Measurements from ENCODE around the gene AKAP5.

AKAP5 gene, protein sequence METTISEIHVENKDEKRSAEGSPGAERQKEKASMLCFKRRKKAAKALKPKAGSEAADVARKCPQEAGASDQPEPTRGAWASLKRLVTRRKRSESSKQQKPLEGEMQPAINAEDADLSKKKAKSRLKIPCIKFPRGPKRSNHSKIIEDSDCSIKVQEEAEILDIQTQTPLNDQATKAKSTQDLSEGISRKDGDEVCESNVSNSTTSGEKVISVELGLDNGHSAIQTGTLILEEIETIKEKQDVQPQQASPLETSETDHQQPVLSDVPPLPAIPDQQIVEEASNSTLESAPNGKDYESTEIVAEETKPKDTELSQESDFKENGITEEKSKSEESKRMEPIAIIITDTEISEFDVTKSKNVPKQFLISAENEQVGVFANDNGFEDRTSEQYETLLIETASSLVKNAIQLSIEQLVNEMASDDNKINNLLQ

DNA sequence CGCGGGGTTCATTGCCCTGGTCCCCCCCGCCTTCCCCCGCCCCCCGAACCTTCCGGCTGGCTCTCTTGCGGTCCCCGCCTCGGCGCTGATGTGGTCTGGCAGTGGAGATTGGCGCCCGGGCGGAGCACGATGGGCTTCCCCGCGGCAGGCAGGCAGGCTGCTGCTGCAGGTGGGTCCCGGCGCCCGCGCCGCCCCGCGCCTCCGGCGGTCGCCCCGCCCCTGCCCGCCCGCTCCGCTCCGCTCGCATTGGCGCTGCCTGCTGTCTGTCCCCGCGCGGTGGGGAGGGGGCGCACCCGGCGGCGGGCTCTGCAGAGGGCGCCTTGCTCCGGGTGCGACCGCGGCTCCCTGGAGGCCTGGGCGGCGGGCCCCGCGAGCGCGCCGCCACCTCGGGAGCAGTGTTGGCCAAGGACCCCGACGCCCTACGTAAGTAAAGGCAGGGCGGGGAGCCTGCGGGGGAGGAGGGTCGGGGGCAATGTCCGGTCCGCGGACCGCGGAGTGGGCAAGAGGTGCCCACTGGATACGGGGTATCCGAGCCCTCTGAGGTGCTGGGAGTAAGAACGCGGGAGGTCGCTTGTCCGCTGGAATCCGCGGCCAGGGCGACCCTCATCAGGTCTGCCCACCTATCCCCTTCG lies at the start of gene AKAP5:
Gene AKAP5, plus strand, starts transcription at position 309 of the 632 bp plus-strand sequence. CDS start 2,896 bp downstream, outside the sequence.
- peak; percentile 30 for DNase-seq (ENCODE audit: low spot score)

DNA sequence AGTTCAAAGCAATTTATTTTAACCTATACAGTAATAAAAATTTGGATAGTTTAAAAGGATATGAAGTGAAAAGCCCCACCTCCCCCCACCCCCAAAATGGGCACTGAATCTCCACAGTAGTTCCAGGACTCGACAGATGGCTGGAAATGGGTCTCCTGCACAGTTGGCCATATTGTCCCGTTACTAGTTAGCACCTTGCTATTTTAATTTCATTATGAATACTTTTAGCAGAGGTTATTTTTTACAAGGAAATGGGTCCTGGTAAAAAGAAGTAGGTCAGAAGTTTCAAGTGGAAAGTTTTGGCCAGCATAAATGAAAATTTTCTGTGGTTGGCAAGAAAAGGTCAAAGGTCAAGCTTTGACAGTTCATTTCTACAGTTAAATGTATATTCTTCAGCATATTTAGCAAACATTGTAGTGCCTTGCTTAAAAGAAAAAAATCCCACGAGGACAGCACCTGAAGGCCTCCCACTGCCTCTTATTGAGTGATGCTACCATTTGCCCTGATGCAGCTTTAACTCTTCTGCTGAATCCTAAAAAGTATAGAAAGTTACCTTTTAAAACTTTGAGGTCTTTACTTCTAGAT lies 48.9 kb upstream of the AKAP5 start:
- no peak for DNase-seq (ENCODE audit: low spot score)

DNA sequence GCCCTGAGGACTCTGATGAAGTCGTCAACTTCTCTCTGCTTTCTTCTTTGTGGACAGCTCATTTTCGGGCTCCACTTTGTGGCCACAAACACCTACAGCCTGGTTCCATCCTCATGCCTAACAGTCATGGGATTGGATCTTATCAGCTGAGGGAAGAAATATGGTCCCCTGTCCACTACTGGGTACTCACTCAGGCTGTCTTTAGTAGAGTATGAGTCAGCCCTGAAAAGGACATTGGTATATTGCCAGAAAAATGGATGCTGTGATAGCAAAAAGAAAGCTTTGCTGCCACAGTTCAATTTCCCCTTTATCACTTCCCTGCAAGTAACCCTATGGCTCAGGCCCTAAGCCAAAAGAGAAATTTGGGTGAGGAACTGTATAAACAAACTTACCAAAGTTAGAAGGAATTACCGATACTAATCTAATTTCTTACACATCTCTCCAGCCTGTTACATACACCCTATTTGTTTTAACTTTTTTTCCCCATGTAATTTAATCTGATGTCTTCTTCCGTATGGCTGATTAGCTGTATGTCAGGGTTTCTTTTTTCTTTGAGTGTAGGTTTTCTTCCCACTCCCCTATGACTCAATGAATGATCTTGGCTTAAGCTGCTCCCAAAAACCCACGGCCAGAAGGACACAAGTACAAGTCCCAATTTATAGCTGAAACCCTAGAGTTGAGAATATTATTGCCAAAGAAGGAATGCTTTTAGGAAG lies 48.1 kb upstream of the AKAP5 start:
- no peak for DNase-seq (ENCODE audit: low spot score)

DNA sequence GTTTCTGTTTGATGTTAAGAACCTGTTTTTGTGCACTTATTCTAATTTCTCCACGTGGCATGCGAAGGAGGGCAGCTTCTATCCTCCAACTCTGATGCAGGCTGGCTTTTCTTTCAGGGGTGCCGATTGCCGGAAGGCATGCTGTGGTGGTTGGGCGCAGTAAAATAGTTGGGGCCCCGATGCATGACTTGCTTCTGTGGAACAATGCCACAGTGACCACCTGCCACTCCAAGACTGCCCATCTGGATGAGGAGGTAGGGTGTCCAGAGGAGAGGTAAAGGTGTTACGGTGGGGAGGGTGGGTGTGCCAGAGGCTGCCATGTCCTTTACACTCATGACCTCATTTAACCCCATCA lies 47.6 kb upstream of the AKAP5 start:
- DNase-seq (ENCODE audit: low spot score), result no peak

DNA sequence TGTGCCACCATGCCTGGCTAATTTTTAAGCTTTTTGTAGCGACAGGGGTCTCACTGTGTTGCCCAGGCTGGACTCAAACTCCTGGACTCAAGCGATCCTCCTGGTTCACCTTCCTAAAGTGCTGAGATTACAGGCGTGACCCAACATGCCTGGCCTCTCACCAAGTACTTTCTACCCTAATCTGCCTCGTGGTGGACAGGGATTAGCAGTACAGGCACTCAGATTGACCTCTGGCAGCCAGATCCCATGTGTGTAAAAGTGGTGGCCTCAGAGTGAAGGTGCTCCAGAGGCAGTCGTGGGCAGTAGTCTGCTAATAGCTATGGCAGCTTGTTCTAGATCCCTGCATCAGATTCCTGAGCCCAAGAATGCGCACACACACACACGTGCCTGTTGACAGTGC lies 46.3 kb upstream of the AKAP5 start:
- no peak for DNase-seq (ENCODE audit: low spot score)

DNA sequence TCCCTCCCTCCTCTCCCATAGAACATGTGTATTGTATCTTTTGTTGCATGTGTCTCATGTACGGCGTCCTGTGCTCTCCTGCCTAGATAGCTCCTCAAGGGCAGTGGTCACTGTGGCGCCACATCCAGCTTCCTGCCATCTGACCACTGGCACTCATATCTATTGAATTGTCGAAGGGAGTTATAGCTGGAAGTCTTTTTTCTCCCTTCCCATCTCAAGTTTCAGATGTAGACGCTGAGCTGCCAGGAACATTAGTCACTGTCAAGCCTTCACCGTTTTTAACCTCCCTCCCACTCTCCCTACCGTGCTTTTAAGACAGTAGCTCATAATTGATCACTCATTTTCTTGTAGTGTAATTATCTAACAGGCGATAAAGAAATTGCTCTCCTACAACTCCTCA lies 44.1 kb upstream of the AKAP5 start:
- no peak for DNase-seq (ENCODE audit: low spot score)

DNA sequence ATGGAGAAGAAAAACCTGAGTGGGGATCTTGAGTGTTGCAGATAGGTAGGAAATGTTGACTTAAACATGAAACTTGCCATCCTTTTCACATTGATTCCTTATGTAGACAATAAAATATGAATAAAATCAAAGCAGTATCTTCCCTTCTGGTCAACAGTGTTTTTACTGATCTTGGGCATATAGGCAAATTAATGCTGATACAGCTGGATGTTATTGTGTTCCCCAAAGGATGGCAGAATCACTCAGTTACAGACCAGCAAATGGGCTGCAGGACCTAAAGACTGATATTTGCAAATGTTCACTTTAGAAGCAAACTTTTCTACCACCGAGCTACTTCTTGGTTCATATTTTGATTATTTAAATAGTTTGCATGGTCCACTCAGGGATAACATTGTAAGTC lies 43.3 kb upstream of the AKAP5 start:
- DNase-seq (ENCODE audit: low spot score), result no peak

DNA sequence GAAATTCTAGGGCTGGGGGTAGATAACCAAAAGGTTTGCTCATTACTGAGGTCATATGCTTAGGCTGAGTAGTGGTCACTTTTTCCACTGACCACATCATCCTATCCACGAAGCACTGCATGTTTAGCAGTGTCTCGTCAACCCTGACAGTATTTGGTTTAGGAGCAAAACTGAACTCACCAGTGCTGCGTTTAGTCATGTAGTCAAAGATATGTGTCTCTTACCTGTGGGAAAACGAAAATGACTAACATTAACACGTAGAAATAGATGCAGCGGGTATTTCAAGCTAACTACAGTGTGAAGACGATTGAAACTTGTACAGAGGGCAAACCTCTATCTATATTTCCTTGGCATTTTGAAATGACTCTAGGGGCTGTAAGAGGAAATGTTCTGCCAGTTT lies 42.5 kb upstream of the AKAP5 start:
- DNase-seq (ENCODE audit: low spot score), result no peak

DNA sequence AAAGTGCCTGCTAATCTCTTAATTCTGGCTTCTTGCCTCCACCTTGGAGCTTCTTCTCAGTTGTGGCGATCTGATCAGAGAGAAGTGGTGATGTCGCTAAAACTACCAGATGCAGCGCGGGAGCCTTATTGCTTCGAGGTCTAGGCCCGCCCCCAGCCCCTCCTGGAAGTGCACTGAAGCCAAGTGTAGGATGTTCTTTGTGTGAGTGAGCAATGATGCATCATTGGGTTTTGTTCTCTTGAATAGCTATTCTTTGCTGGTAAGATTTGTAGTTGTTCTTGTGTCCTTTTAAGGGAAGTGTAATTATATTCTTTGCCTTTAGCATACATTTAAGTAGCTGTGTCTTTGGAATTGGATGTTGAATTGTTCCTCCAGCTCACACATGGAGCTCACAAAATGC lies 41.3 kb upstream of the AKAP5 start:
- DNase-seq (ENCODE audit: low spot score), result no peak

DNA sequence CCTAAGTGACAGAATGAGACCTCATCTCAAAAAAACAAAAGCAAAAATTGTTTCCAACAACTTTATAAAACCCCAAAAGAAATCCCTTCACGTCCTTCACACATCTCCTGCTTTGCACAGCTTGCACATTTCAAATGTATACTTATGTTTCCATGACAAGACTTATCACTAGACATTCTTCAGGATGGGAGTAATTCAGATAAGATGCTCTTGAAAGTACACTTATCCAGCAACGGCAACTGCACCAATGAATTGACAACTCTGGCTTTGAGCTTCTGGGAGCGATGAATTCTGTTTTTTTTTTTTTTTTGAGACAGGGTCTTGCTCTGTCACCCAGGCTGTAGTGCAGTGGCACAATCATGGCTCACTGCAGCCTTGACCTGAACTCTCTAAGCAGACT lies 30.8 kb upstream of the AKAP5 start:
- DNase-seq (ENCODE audit: low spot score), result no peak

DNA sequence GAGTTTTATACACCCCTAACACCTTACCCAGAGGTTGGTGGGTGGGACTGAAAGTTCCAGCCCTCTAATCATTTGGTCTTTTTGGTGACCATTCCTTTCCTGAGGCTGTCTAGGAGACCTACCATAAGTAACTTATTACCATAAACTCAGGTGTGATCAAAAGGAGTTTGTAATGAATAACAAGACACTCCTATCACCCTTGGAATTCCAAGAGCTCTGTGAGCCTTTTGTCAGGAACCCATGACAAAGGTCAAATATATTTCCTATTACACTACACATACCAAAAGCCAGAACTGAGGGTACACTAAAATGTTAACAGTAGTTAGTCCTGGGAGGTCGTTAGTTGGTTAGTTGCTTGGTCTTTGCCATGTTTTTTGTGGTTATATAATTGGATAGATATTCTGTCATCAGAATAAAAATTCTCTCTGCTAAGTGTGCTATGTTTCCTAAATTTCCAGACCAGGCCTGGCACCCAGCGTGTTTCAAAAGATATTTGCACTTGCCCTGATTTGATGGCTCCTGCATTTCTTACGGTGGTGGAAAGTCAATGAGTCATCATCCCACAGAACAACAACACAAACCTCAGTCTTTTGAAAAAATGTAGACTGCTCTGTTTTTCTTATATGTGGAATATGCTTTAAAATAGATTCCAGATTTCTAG lies 27.0 kb upstream of the AKAP5 start:
- peak; percentile 73 for DNase-seq (ENCODE audit: low spot score)

DNA sequence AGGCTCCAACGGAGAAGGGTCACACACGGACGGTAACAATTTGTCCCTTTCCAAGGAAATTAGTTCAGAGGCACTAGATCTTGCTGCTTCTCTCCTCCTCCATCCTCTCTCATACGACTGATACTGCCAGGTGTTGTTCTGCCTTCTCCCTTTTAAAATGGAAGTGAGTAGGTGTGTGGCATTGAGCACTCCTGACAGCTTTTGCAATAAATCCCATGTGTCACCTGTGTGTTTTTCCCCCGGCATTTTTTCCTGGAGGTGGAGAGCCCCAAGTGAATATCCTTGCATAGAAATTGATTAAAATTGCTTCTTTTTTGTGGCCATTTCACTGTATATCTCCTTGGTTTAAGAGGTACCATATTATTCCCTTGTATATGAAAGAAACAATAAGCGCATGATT lies 26.2 kb upstream of the AKAP5 start:
- DNase-seq (ENCODE audit: low spot score), result no peak

DNA sequence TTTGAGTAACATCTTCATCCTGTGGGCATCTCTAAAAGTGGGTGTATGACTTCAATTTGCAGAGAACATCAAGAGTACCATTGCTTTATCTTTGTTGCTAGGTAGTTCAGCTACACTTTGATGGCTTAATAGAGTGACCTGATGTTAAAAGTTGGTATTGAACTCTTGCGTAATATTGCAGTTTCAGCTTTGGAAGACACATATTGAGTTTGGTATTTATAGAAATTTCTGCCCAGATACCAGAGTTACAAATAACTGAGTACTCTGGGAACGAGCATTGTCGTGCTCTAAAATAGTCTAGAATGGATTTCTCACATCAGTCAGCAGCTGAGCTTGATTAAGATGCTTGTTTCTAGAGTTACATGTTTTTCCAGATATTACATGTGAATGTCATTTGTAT lies 24.8 kb upstream of the AKAP5 start:
- no peak for DNase-seq (ENCODE audit: low spot score)

DNA sequence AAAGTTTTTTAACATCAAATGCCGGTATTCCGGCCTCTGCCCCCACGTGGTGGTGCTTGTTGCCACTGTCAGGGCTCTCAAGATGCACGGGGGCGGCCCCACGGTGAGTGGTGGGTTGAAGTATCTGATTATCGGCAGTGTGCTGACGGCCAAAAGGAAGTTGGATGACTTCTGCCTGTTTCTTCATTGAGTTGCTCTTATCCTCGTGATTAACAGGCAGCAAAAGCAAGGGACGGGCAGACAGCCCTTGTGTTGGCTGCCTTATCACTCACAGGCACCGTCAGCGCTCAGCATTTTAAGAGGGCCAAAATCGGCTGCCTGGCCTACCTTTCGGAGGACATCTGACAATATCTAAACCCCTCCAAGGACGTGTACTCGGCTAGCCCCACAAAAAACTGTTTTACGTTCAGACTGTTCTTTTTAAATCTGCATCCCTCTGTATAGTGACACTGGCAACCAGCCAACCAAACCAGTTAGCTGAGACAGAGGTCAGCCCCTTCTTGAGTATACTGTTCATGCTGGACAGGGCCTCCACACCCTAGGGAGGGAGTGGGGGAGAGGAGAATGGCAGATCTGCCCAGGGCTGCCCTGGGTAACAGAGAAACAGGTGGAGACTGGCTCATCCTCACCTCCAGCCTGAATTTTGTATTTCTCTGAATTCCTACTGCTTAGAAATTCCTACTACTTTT lies 22.9 kb upstream of the AKAP5 start:
- DNase-seq (ENCODE audit: low spot score), result no peak

DNA sequence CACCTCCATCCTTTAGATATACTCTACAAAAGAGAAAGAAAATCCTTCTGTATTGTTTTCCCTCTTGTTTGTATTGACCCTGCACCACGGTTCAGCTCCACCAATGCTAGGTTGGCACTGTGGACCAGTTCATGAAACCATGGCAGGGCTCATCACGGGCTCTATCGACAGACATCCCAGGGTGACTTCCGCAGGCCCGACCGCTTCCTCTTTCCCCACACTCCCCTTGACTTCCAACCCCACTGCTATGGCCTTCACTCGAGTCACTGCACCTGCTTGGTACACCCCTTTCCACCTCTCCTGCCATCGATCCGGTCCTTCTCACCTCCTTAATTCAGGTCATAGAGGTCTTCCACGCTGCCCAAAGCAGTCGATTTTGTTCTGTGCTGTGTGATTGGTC lies 21.2 kb upstream of the AKAP5 start:
- no peak for DNase-seq (ENCODE audit: low spot score)

DNA sequence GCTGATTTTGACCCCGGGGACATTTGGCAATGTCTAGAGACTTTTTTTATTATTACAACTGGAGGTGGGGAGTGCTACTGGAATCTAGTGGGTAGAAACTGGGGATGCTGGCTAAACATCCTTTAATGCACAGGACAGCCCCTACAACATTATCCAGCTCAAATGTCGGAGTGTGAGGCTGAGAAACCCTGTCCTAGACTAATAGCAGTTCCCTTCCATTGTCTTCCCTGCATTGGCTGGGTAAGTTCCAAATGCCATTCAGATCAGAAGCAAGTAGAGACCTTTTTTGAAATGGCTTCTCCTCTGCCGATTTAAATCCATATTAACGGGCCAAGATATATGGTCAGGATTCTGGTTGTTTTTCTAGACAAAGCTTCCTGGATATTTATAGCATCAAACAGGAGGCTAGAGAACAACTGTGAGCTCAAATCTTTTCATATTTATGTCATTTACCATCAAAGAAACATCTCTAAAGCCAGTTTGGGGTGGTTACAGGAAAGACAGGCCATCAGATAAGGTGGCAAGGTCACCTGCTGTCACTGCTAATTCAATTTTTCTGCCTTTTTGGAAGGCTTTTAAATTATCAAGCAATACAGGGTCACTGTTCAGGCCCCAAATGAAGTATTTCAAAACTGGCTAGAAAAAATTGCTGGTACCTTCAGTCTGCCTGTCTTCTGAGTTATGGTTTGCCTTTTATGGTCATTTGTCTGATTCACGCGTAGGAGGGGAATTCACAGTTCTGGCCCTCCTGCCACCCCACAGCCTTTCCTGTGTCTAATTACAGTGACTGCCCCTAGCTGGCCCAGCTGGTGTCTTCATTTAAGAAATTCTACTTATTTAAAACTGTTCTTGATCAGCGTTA lies 20.1 kb upstream of the AKAP5 start:
- DNase-seq (ENCODE audit: low spot score), result no peak

DNA sequence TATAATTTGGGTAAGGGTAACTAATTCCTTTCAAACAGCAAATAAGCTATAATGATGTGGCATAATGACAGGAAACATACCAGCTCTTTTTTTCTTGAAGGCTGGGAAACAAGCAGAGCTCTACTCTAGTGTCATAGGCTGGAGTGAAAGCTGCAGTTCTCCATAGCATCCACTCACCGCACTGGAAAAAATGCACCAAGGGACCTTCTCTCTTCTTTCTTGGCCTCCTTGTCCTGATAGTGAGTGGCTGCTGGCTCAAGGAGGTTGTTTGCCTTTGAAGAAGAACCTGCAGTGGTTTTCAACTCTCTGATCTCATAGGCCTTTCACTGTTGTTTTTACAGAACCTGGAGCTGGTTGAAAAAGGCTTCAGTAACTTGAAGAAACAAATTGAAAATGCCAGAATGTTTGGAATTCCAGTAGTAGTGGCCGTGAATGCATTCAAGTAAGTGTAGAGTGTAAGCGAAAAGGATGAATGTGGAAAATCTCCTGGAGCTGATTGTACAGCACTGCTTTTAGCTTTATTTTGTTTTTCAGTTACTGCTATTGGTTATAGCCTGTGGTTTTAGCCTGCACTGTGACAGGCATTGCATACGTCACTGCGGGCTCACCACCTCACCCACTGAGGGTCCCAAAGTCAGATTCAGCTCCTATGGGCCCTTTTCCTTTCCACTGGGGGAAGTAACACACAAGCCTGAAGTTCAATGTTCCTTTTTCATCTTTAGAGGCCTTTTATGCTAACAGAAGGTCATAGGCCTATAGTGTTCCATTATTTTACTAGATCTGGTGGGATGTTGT lies 17.2 kb upstream of the AKAP5 start:
- DNase-seq (ENCODE audit: low spot score), result no peak

DNA sequence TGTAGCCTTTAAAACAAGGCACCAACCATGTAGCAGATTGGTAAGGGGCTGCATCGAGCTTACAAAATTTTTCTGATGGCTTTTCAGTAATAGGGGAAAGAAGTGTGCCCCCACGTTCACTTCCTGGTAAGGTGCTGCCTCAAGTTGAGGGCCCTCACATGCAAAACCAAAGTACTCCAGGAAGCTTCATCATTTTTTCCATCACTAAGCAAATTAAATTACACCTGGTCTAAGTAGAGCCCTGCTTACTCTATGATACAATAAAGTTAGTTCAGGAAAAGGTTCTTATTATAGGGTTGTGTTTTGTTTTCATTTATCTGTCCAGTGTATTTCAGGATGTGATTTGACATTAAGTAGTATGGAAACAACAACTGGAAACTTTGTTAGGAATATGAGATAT lies 15.0 kb upstream of the AKAP5 start:
- no peak for DNase-seq (ENCODE audit: low spot score)

DNA sequence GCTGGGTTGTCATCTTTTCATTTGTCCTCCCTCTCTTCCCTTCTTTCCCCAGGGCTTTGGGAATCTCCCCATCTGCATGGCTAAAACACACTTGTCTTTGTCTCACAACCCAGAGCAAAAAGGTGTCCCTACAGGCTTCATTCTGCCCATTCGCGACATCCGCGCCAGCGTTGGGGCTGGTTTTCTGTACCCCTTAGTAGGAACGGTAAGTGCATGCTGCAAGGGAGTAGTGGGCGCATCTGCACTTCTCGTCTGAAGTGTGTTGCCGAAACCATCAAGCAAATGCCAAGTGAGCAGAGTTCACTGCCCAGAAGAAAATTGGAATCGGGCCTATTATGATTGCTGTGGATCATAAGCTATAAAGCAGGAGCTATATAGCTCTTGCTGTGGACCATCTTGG lies 10.6 kb upstream of the AKAP5 start:
- DNase-seq (ENCODE audit: low spot score), result no peak

Measured in LoVo (cell line).